Activated T-helper 9 cell treated with anti-CD3 and anti-CD28 coated beads, Interleukin-2, amount 50 U/mL, for 16 hours (primary cell): ENCODE results near the gene SLC6A6.

Source experiments
- DNase-seq: peaks from one replicate; pipeline ENCODE4 v3.0.0-alpha.2; 2020; ENCODE audit warnings: low read depth

SLC6A6 gene

GRCh38 chr3:14487821-14488220, 85.4 kb downstream of the SLC6A6 start:
- no peak for DNase-seq

- DNase-seq: no peak
These were observed 86.1 kb downstream of the SLC6A6 start for GRCh38 chr3:14488286-14489041.

GRCh38 chr3:14489641-14490040, 87.2 kb downstream of the SLC6A6 start:
- DNase-seq: no peak

- DNase-seq: no peak
These were observed 87.8 kb downstream of the SLC6A6 start for GRCh38 chr3:14490255-14490654.

GRCh38 chr3:14490831-14491230, 88.4 kb downstream of the SLC6A6 start:
- no peak for DNase-seq

- DNase-seq: no peak
These were observed 89.2 kb downstream of the SLC6A6 start for GRCh38 chr3:14491396-14492190.

GRCh38 chr3:14492948-14493881, 90.8 kb downstream of the SLC6A6 start:
- no peak for DNase-seq

GRCh38 chr3:14494279-14494972, 92.0 kb downstream of the SLC6A6 start:
- DNase-seq: no peak

- DNase-seq: no peak
These were observed 92.5 kb downstream of the SLC6A6 start for GRCh38 chr3:14494973-14495300.

- DNase-seq: no peak
These were observed 93.9 kb downstream of the SLC6A6 start for GRCh38 chr3:14496351-14496750.

GRCh38 chr3:14497321-14497720, 94.9 kb downstream of the SLC6A6 start:
- DNase-seq: no peak

- no peak for DNase-seq
These were observed 100.1 kb downstream of the SLC6A6 start for GRCh38 chr3:14502472-14502871.

GRCh38 chr3:14503033-14503705, 100.8 kb downstream of the SLC6A6 start:
- no peak for DNase-seq

GRCh38 chr3:14503706-14504065, 101.3 kb downstream of the SLC6A6 start:
- no peak for DNase-seq

GRCh38 chr3:14505001-14505802, 102.8 kb downstream of the SLC6A6 start:
- no peak for DNase-seq

- no peak for DNase-seq
These were observed 103.5 kb downstream of the SLC6A6 start for GRCh38 chr3:14505803-14506500.

- DNase-seq: no peak
These were observed 104.4 kb downstream of the SLC6A6 start for GRCh38 chr3:14506626-14507304.

- DNase-seq: no peak
These were observed 104.9 kb downstream of the SLC6A6 start for GRCh38 chr3:14507305-14507741.
